Keratinocyte (primary cell): Measurements from ENCODE around the gene ERGIC1.

ENCODE experiments used
- CTCF ChIP-seq, 3 experiments: IDR thresholded peaks in 1 of 3; conservative IDR thresholded peaks in 1 of 3; optimal IDR thresholded peaks in 1 of 3; 2 replicates in 2 of 3; 3 replicates in 1 of 3; pipeline versions ENCODE3 to v1.5.1; 2011; ENCODE audit warnings: low read length in 3 of 3, mild to moderate bottlenecking in 3 of 3, moderate library complexity in 2 of 3, control low read depth in 1 of 3, inconsistent platforms in 1 of 3; ENCODE audit not compliant: insufficient read depth in 2 of 3; ENCODE audit errors: extremely low read depth in 1 of 3
- EZH2 ChIP-seq: IDR thresholded peaks from one replicate; pipeline ENCODE4 v1.6.1; 2012; ENCODE audit warnings: inconsistent platforms, mild to moderate bottlenecking, low read length, moderate library complexity

DNA sequence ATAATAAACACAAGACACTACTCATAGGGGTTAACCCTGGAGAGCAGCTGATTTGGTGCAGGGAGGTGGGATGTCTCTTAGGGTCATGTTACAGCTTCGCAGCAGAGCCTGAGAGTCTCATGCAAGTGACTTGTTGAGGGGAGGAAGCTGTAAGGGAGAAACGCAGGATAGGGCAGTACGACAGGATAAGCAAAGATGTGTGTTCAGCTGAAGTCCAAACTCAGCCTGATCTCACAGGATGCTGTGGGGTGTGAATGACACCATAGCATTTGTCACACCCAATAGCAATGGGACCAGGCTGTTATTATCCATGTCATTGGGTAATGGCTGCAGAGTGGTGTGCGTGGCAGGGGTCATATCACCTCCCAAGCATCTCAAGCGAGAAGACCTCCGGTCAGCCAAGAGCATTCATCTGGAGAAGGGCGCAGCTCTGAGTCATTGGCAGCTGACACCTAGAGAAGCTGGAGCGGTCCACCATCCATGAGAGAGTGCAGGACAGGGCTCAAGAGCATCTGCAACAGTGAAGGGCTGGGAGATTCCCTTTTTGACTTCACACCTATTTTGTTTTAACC lies 76.0 kb downstream of the ERGIC1 start:
- TF ChIP-seq CTCF (optimal IDR thresholded peaks at IDR 0.05 in 1 of 3, IDR thresholded peaks at IDR 0.05 in 1 of 3, conservative IDR thresholded peaks at IDR 0.05 in 1 of 3; ENCODE audit: extremely low read depth in 1 of 3, insufficient read depth in 2 of 3, low read length in 3 of 3) (no peak), EZH2 (no peak)
